Cardiac muscle cell (in vitro differentiated cells and primary cell): ENCODE results near the gene CNKSR1. TPM values are rescaled to one million over a fixed set of nuclear protein-coding genes. Genes with fewer than 3 reads are reported as not detected.

ENCODE experiments used
- DNase-seq, 2 donors: peaks; one replicate each; pipeline versions ENCODE4 v3.0.0 to v3.0.0-alpha.2; 2010 to 2017; ENCODE audit warnings: low read depth in 1 of 2, low spot score in 1 of 2
- H3K27ac ChIP-seq: fragments of 200-600 bp; sonication (generic); 2 replicates; pipeline ENCODE4 v1.5.1; 2016
- H3K27me3 ChIP-seq: fragments of 200-600 bp; sonication (generic); 2 replicates; pipeline ENCODE4 v1.6.0; 2016; ENCODE audit warnings: control low read depth
- H3K36me3 ChIP-seq: fragments of 200-600 bp; sonication (generic); 2 replicates; pipeline ENCODE4 v1.5.1; 2016; ENCODE audit warnings: control low read depth
- H3K4me1 ChIP-seq: fragments of 200-600 bp; sonication (generic); 2 replicates; pipeline ENCODE4 v1.8.1; 2017; ENCODE audit warnings: low read depth, mild to moderate bottlenecking, mixed run types
- H3K4me3 ChIP-seq: fragments of 200-600 bp; sonication (generic); 2 replicates; pipeline ENCODE4 v1.5.1; 2016; ENCODE audit warnings: mild to moderate bottlenecking
- H3K9me3 ChIP-seq: fragments of 200-600 bp; sonication (generic); 2 replicates; pipeline ENCODE4 v1.5.1; 2017; ENCODE audit warnings: low read depth, mild to moderate bottlenecking, control low read depth
- CTCF ChIP-seq: IDR thresholded peaks from 2 replicates; pipeline ENCODE4 v1.5.1; 2012; ENCODE audit warnings: low read depth, mild to moderate bottlenecking, low read length
- polyA plus RNA-seq: library from polyadenylated mRNA; unstranded; fragments of >200 nt; fragmentation: Nextera tagmentation; extraction: Ambion mirVana; gene quantifications from 2 replicates; pipeline ENCODE4 v1.2.1, GENCODE V29; 2016
- total RNA-seq: library from RNA; depleted of rRNA; stranded (reverse); fragments of >200 nt; gene quantifications from 2 replicates; pipeline ENCODE4 v1.2.3, GENCODE V29; 2016

The CNKSR1 gene
- total and polyA plus RNA-seq, 2 experiments from 2014 or later: 7.5 to 9.7 TPM

GRCh38 chr1:26182383-26182696, 5.0 kb downstream of the CNKSR1 start:
- TF ChIP-seq CTCF: no peak

GRCh38 chr1:26184086-26184485, 6.8 kb downstream of the CNKSR1 start:
- Histone ChIP-seq H3K4me1 (no peaks in the 10 kb centered on the region), H3K36me3 (no peaks in the 10 kb centered on the region), H3K27ac (no peak overlapping the region), H3K27me3 (no peaks in the 10 kb centered on the region), H3K4me3 (no peak overlapping the region), H3K9me3 (no peaks in the 10 kb centered on the region)
- no peak for TF ChIP-seq CTCF
- DNase-seq: no peak

More at GRCh38 chr1:26182383-26182696, 5.0 kb downstream of the CNKSR1 start:
- H3K36me3 ChIP-seq: no peaks in the 10 kb centered on the region
- no peak overlapping the region for H3K4me3 ChIP-seq
- H3K27me3 ChIP-seq: no peaks in the 10 kb centered on the region
- no peak overlapping the region for H3K27ac ChIP-seq
- peaks cover 7% of the 10 kb centered on the region for H3K4me1 ChIP-seq
- DNase-seq: no peak
- no peaks in the 10 kb centered on the region for H3K9me3 ChIP-seq

- Histone ChIP-seq H3K9me3 (no peaks in the 10 kb centered on the region), H3K4me1 (no peaks in the 10 kb centered on the region), H3K27me3 (no peaks in the 10 kb centered on the region), H3K27ac (no peak overlapping the region), H3K36me3 (no peaks in the 10 kb centered on the region), H3K4me3 (no peak overlapping the region)
- no peak for TF ChIP-seq CTCF
- DNase-seq: no peak
Measured at GRCh38 chr1:26184883-26185282, 7.6 kb downstream of the CNKSR1 start.

GRCh38 chr1:26187882-26188281, 10.6 kb downstream of the CNKSR1 start:
- Histone ChIP-seq H3K9me3 (no peaks in the 10 kb centered on the region), H3K4me3 (no peak overlapping the region), H3K27me3 (no peaks in the 10 kb centered on the region), H3K36me3 (no peaks in the 10 kb centered on the region), H3K27ac (no peak overlapping the region), H3K4me1 (peaks cover 4% of the 10 kb centered on the region)
- no peak for TF ChIP-seq CTCF
- no peak for DNase-seq

- Histone ChIP-seq H3K9me3 (no peaks in the 10 kb centered on the region), H3K27me3 (no peaks in the 10 kb centered on the region), H3K36me3 (no peaks in the 10 kb centered on the region), H3K4me1 (peaks cover 4% of the 10 kb centered on the region), H3K27ac (no peak overlapping the region), H3K4me3 (no peak overlapping the region)
- DNase-seq: no peak
- TF ChIP-seq CTCF: no peak
Measured at GRCh38 chr1:26188477-26188876, 11.2 kb downstream of the CNKSR1 start.

- Histone ChIP-seq H3K36me3 (no peaks in the 10 kb centered on the region), H3K27ac (no peak overlapping the region), H3K4me3 (no peak overlapping the region), H3K9me3 (no peaks in the 10 kb centered on the region), H3K4me1 (peaks cover 4% of the 10 kb centered on the region), H3K27me3 (no peaks in the 10 kb centered on the region)
- TF ChIP-seq CTCF: no peak
- DNase-seq: no peak
Measured at GRCh38 chr1:26189331-26189730, 12.0 kb downstream of the CNKSR1 start.
